ENCODE measurements around the gene SIPA1. TPM values are rescaled to one million over a fixed set of nuclear protein-coding genes. Genes with fewer than 3 reads are reported as not detected.
"Not testable (repeated sequence)": the region's sequence is repeated elsewhere in the genome, so short reads cannot be mapped to it uniquely, and the experiment has no call there.

Gene SIPA1
- total RNA-seq, 3 donors from 2014 or later, result 80.0 to 101 (median 95.4) TPM

DNA sequence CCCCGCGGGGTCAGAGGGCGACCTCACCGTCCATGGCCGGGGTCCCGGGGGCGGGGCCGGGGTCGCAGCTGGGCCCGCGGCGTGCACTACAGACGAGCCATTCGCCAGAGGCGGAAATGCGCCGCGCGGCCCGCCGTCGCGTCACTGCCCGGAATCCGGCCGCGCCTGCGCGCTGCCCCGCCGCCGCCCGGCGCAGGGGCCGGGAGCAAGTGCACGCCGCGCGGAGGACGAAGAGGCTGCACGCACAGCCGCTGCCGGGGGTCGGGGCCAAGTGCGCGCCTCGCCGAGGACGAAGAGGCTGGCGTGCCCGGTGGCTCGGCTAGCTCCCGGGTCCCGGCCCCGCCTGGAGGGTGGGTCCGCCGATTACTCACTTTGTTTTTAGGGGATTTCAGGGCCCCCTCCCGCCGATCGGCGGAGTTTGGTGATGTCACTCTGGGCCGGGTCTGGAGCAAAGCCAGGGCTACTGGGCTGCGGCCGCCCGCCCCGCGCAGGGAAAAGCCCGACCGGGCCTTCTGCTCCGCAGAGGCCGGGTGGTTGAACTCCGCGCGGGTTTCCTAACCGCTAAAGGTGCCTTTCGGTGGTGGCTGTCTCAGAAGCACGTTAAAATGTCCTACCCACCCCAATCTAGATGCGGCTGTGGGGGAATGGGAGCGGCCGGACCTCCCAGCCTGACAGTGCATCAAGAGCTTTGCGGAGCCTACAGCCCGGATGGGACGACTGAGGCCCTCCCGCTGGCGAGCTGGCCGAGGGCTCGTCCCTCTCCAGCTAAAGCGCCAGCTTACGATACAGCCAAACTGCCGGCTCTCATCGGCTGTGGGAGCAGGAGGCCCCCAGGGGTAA, 25.1 kb downstream of the SIPA1 start, which contains the start of gene RELA:
Gene RELA, minus strand, starts transcription at position 118 of the 840 bp plus-strand sequence. Its CDS starts 84 bp downstream, at position 34.
- H3K27me3 Mint-ChIP-seq (ENCODE audit: low read depth), result no peaks in the 10 kb centered on the region
- peaks cover 22% of the 10 kb centered on the region for H3K36me3 Mint-ChIP-seq (ENCODE audit: insufficient read depth)
- DNase-seq (peak; percentile 87), ATAC-seq (peak; percentile 91 to 92)
- H3K4me3 Mint-ChIP-seq, result peak within 1 kb of the TSS; percentile 88
- H3K9me3 Mint-ChIP-seq, result no peaks in the 10 kb centered on the region
- peaks cover 38% of the 10 kb centered on the region for H3K4me1 Mint-ChIP-seq (ENCODE audit: low read depth)

DNA sequence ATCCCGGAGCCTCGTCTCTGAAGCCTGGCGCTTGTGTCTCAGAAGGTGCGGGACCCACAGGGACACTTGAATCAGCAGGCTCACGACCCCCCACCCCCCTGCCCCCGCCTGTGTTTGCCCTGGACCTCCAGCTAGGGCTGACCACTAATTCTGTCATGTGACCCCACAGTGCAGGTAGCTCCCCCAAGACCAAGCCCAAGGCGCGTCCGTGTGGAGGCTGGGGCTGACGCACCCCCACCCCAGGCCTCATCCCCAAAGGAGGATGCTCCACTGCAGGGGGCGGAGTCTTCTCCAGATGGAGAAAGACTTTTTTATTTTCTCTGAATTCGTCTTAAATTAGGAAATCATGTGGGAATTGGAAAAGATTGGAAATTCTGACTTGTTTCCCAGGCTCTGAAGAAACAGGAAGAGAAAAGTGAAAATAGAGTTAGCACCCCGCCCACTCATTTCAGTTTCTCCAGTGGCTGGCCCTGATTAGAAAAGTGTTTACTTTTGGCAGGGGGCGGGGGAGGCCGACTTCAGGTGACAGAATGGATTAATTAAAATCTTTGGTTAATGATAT, 25.8 kb downstream of the SIPA1 start:
- Mint-ChIP-seq H3K9me3 (no peaks in the 10 kb centered on the region), H3K27me3 (ENCODE audit: low read depth) (no peaks in the 10 kb centered on the region), H3K36me3 (ENCODE audit: insufficient read depth) (peaks cover 19% of the 10 kb centered on the region), H3K4me1 (ENCODE audit: low read depth) (peaks cover 35% of the 10 kb centered on the region), H3K4me3 (peak overlapping the region; percentile 88)
- ATAC-seq, result peak; percentile 19 to 33
- peak; percentile 39 for DNase-seq

DNA sequence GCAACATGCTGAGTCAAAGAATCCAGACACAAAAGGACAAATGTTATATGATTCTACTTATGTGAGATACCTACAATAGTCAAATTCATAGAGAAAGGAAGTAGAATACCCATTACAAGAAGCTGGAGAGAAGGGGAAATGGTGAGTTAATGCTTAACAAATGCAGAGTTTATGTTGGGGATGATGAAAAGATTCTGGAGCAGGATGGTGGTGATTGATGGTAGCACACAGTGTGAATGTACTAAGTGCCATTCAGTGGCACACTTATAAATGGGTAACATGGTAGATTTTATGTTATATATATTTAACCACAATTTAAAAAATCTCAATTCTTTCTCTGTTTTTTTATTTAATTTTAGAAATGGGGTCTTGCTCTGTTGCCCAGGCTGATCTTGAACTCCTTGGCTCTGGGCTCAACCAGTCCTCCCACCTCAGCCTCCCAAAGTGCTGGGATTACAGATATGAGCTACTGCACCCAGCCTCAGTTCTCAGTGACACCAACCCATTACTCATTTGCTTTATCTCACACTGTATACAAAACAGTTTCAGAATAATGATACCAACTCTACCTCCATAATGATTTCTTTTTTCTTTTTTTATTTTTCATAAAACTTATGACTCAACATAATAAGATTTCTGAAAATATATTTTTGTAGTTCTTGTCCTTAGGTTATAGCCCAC, 34.4 kb downstream of the SIPA1 start:
- no peaks in the 10 kb centered on the region for H3K36me3 Mint-ChIP-seq (ENCODE audit: insufficient read depth)
- H3K9me3 Mint-ChIP-seq, result no peaks in the 10 kb centered on the region
- peak; percentile 55 to 65 for ATAC-seq
- no peaks in the 10 kb centered on the region for H3K27me3 Mint-ChIP-seq (ENCODE audit: low read depth)
- no peak overlapping the region for H3K4me3 Mint-ChIP-seq
- no peaks in the 10 kb centered on the region for H3K4me1 Mint-ChIP-seq (ENCODE audit: low read depth)
- DNase-seq, result no peak

DNA sequence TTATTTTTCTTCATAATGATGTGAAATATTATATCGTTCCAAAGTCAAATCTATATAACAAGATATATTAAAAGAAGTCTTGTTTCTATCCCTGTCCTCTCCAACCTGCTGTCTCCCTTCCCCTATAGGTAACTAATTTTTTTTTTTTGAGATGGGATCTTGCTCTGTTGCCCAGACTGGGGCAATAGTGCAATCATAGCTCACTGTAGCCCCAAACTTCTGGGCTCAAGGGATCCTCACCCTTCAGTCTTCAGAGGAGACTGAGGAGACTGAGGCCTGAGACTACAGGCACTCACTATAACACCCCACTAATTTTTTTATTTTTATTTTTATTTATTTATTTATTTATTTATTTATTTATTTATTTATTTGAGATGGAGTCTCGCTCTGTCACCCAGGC, 35.1 kb downstream of the SIPA1 start:
- H3K4me3 Mint-ChIP-seq, result no peak overlapping the region
- no peaks in the 10 kb centered on the region for H3K36me3 Mint-ChIP-seq (ENCODE audit: insufficient read depth)
- no peaks in the 10 kb centered on the region for H3K27me3 Mint-ChIP-seq (ENCODE audit: low read depth)
- H3K4me1 Mint-ChIP-seq (ENCODE audit: low read depth), result no peaks in the 10 kb centered on the region
- no peak for ATAC-seq
- no peaks in the 10 kb centered on the region for H3K9me3 Mint-ChIP-seq
- no peak for DNase-seq

DNA sequence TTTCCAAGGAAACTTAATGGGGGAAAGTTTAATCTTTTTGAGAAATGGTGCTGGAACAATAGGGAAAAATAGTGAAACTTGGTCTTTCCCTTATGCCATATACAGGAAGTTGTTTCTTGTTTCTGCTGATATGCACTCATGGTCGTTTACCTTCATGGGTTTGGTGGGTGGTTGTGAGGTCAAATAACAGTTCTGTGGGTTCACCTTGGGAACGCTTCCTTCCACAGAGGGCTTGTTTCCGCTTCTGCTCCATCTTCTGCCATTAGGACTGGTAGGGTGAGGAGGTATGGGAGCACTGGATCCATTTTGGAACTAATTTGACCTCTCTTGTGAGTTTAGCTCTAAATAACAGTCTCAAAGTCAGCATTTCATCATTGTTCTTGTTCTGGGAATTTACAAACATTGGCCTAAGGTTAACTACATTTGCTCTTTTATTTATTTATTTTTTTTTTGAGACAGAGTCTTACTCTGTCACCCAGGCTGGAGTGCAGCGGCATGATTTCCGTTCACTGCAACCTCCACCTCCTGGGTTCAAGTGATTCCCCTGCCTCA, 42.4 kb downstream of the SIPA1 start:
- Mint-ChIP-seq H3K4me3 (no peak overlapping the region), H3K4me1 (ENCODE audit: low read depth) (no peaks in the 10 kb centered on the region), H3K36me3 (ENCODE audit: insufficient read depth) (no peaks in the 10 kb centered on the region), H3K9me3 (no peaks in the 10 kb centered on the region), H3K27me3 (ENCODE audit: low read depth) (peaks cover 7% of the 10 kb centered on the region)
- DNase-seq, result no peak
- no peak for ATAC-seq

DNA sequence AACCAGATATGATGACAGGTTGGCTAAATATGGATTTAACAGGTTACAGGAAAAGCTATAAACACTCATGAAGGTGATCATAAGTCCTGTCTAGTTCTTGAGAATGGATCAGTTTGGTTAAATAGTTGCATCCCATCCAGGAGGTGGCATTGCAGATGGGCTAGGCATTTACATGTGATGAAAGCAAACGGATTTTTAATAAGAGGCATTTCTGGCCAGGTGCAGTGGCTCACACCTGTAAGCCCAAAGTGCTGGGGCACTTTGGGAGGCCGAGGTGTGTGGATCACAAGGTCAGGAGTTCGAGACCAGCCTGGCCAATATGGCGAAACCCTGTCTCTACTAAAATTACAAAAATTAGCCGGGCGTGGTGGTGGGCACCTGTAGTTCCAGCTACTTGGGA, 45.6 kb downstream of the SIPA1 start:
- not testable (repeated sequence) for H3K36me3 Mint-ChIP-seq (ENCODE audit: insufficient read depth); H3K4me3 Mint-ChIP-seq; H3K9me3 Mint-ChIP-seq; DNase-seq; H3K27me3 Mint-ChIP-seq (ENCODE audit: low read depth); H3K4me1 Mint-ChIP-seq (ENCODE audit: low read depth); ATAC-seq

DNA sequence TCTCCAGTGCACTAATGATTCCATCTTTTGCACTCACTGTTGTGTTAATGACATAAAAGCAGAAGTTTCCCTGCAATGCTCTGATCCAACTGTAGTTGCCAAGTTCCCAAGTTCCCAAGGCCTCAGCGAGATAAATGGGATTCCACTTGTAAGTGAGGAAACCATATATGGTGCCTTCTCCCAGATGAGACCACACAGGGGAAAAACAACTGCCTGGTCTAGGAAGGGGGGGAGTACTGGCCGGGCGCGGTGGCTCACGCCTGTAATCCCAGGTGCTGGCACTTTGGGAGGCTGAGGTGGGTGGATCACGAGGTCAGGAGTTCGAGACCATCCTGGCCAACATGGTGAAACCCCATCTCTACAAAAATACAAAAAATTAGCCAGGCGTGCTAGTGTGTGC, 48.1 kb downstream of the SIPA1 start:
- Mint-ChIP-seq H3K36me3 (ENCODE audit: insufficient read depth) (no peaks in the 10 kb centered on the region), H3K27me3 (ENCODE audit: low read depth) (peaks cover 7% of the 10 kb centered on the region), H3K4me3 (no peak overlapping the region), H3K4me1 (ENCODE audit: low read depth) (no peaks in the 10 kb centered on the region), H3K9me3 (no peaks in the 10 kb centered on the region)
- DNase-seq, result no peak
- no peak for ATAC-seq

DNA sequence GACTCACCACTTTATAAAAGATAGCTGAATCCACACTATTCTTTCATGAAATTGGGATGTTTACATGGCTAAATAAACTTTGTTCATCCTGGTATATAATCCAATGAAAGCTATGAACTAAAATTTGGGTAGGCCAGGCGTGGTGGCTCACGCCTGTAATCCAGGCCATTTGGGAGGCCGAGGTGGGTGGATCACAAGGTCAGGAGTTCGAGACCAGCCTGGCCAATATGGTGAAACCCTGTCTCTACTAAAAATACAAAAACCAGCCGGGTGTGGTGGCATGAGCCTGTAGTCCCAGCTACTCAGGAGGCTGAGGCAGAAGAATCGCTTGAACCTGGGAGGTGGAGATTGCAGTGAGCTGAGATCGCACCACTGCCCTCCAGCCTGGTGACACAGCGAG, 53.9 kb downstream of the SIPA1 start:
- H3K4me3 Mint-ChIP-seq; H3K4me1 Mint-ChIP-seq (ENCODE audit: low read depth); ATAC-seq; H3K27me3 Mint-ChIP-seq (ENCODE audit: low read depth); DNase-seq; H3K36me3 Mint-ChIP-seq (ENCODE audit: insufficient read depth); H3K9me3 Mint-ChIP-seq: not testable (repeated sequence)

DNA sequence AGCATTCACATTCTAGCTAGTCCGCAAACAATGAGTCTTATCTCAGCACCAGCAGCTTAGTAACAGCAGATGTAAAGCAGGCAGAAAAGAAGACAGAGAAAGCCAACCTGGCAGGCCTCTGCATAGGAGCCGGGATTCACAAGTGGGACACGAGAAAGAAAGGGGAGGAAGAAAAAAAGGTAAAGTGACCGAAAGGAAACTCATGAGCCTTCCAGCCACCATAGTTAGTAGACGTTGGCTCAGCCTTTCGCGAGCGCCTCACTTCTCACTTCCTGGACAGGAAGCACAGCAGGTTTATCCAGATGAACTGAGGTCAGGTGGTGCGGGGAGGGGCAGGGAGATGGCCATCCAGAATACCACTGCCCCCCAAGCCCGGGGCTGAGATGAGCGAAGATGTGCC, 54.5 kb downstream of the SIPA1 start:
- Mint-ChIP-seq H3K4me3 (no peak overlapping the region), H3K36me3 (ENCODE audit: insufficient read depth) (no peaks in the 10 kb centered on the region), H3K27me3 (ENCODE audit: low read depth) (no peaks in the 10 kb centered on the region), H3K9me3 (no peaks in the 10 kb centered on the region), H3K4me1 (ENCODE audit: low read depth) (no peaks in the 10 kb centered on the region)
- no peak for ATAC-seq
- DNase-seq, result no peak

DNA sequence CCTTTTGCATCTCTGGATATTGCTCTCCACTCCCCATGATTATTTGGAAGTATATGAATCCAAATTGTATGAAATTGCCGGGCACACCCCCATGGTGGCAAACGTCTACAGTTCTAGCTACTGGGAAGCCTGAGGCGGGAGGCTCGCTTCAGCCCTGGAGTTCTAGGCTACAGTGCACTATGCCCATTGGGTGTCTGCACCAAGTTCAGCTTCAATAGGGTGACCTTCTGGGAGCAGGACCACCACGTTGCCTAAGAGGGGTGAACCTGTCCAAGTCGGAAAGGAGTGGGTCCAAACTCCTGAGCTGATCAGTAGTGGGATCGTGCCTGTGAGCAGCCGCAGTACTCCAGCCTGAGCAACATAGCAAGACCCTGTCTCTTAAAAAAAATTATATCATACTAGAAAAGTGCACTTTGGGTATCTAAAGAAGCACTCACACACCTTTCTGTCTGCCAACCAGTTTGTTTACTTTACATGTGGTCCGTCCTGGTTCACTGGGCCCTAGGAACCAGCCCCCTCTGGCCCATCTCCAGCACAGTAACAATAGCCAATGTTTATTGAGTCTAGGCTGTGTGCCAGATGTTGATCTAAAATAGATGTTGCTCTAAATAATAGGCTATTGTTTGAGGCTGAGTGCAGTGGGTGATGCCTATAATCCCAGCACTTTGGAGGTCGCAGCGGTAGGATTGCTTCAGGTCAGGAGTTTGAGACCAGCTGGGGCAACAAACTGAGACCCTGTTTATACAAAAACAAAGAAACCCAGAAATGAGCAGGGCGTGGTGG, 57.7 kb downstream of the SIPA1 start:
- Mint-ChIP-seq H3K9me3 (no peaks in the 10 kb centered on the region), H3K4me3 (no peak overlapping the region), H3K36me3 (ENCODE audit: insufficient read depth) (no peaks in the 10 kb centered on the region), H3K4me1 (ENCODE audit: low read depth) (no peaks in the 10 kb centered on the region), H3K27me3 (ENCODE audit: low read depth) (no peaks in the 10 kb centered on the region)
- ATAC-seq, result no peak
- no peak for DNase-seq

DNA sequence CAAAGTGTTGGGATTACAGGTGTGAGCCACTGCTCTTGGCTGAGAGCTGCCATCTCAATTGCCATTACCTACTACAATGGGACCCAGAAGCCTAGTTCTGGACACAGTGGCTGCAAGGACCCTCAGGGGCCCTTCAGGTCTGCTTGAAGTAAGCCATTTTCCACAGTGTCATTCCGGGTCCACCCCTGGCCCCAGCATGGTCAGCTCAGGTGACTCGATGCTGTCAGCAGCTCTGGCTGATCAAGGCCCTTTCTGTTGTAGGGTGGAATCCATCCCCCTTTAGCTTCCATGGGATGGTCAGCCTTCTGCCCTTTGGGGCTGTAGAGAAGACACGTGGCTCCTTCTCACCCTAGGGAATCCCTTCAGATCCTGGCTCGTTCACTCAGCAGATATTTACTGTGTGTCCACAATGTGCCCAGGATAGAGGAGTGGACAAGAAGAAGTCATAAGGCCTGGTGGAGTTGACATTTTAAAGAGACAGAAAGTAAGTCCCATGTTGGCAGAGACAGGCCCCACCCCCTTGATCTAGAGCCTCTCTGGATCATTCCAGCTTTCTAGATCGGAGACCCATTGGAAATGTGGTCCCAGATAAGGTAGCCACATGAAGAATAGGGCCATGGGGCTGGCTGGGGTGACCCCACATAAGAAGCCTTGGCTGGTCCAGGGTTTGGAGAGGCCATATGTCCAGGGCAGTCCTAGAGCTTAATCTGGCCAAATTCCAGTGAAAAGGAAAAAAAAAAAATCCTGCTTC, 59.1 kb downstream of the SIPA1 start:
- no peaks in the 10 kb centered on the region for H3K36me3 Mint-ChIP-seq (ENCODE audit: insufficient read depth)
- no peaks in the 10 kb centered on the region for H3K4me1 Mint-ChIP-seq (ENCODE audit: low read depth)
- H3K9me3 Mint-ChIP-seq, result no peaks in the 10 kb centered on the region
- no peak overlapping the region for H3K4me3 Mint-ChIP-seq
- no peaks in the 10 kb centered on the region for H3K27me3 Mint-ChIP-seq (ENCODE audit: low read depth)
- ATAC-seq, result no peak
- no peak for DNase-seq

DNA sequence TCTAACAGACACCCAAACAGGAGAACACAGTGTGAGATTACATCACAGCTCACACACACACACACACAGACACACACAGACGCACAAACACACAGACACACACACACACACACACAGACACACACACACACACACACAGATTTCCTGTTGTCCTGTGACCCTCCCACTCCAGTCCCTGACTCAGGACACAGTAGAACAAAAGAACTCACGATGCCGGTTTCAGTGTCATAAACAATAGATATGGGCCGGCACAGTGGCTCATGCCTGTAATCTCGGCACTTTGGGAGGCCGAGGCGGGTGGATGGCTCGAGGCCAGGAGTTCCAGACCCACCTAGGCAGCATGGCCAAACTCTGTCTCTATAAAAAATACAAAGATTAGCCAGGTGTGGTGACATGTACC, 60.3 kb downstream of the SIPA1 start:
- Mint-ChIP-seq H3K9me3 (no peaks in the 10 kb centered on the region), H3K27me3 (ENCODE audit: low read depth) (no peaks in the 10 kb centered on the region), H3K4me1 (ENCODE audit: low read depth) (no peaks in the 10 kb centered on the region), H3K4me3 (no peak overlapping the region), H3K36me3 (ENCODE audit: insufficient read depth) (no peaks in the 10 kb centered on the region)
- DNase-seq (no peak), ATAC-seq (no peak)

DNA sequence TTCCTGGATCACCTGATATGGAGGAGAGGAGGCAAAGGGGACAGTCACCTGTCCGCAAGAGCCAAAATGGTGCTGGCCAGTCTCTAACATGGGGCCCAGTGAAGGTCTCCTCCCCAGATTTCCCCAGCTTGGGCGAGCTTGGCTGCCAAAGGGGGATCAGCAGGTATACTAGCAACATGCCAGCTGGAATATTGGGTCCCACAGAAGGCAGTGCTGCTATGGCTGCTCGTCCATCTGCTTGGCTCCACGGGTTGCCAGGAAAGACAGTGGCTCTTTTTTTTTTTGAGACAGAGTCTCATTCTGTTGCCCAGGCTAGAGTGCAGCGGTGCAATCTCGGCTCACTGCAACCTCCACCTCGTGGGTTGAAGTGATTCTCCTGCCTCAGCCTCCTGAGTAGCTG, 61.4 kb downstream of the SIPA1 start:
- Mint-ChIP-seq H3K27me3 (ENCODE audit: low read depth) (no peaks in the 10 kb centered on the region), H3K9me3 (no peaks in the 10 kb centered on the region), H3K4me3 (no peak overlapping the region), H3K4me1 (ENCODE audit: low read depth) (no peaks in the 10 kb centered on the region), H3K36me3 (ENCODE audit: insufficient read depth) (no peaks in the 10 kb centered on the region)
- DNase-seq (no peak), ATAC-seq (no peak)
